Aorta (tissue), 5 donors: Measurements from ENCODE around the gene A2ML1. TPM values are rescaled to one million over a fixed set of nuclear protein-coding genes. Genes with fewer than 3 reads are reported as not detected.
"Not testable (repeated sequence)": the region's sequence is repeated elsewhere in the genome, so short reads cannot be mapped to it uniquely, and the experiment has no call there.

Source experiments
- ATAC-seq: fragments of 200-7000 bp; cut with Tn5 transposase; one replicate; pipeline ENCODE4 v1.9.1; 2022; ENCODE audit warnings: moderate library complexity; ENCODE audit not compliant: low FRiP score
- DNase-seq, 2 donors: peaks; one replicate each; pipeline ENCODE4 v3.0.0-alpha.2; 2020
- H3K27ac ChIP-seq, 2 donors: one replicate each; pipeline ENCODE4 v1.5.1; 2013; ENCODE audit warnings: low read length in 2 of 2, mild to moderate bottlenecking in 2 of 2, moderate library complexity in 2 of 2, control low read depth in 1 of 2, inconsistent platforms in 1 of 2, low read depth in 1 of 2
- H3K27me3 ChIP-seq, 2 donors: one replicate each; pipeline ENCODE4 v1.6.1; 2013; ENCODE audit warnings: control low read depth in 1 of 2, low read length in 1 of 2, mild to moderate bottlenecking in 1 of 2, moderate library complexity in 1 of 2; ENCODE audit not compliant: insufficient read depth in 2 of 2, control insufficient read depth in 1 of 2
- H3K36me3 ChIP-seq, 2 donors: one replicate each; pipeline ENCODE4 v1.6.1; 2013; ENCODE audit warnings: control low read depth in 1 of 2, low read length in 1 of 2, mild to moderate bottlenecking in 1 of 2; ENCODE audit not compliant: insufficient read depth in 2 of 2, control insufficient read depth in 1 of 2
- H3K4me1 ChIP-seq, 2 donors: one replicate each; pipeline ENCODE4 v1.6.1; 2013; ENCODE audit warnings: low read length in 2 of 2, control low read depth in 1 of 2, mild to moderate bottlenecking in 1 of 2, moderate library complexity in 1 of 2; ENCODE audit not compliant: insufficient read depth in 2 of 2, control insufficient read depth in 1 of 2
- H3K4me3 ChIP-seq, 2 donors: one replicate each; pipeline ENCODE4 v1.5.1; 2013; ENCODE audit warnings: low read length in 2 of 2, control low read depth in 1 of 2, mild to moderate bottlenecking in 1 of 2
- H3K9me3 ChIP-seq: one replicate; pipeline ENCODE4 v1.6.1; 2013; ENCODE audit warnings: mild to moderate bottlenecking, low read length; ENCODE audit not compliant: control insufficient read depth
- WGBS, 2 donors: extraction: QIAGEN DNeasy Blood & Tissue Kit; methylation state at CpG; one replicate each; pipeline ENCODE4 v1.1.7; 2013; 5-methylcytosine and 5-hydroxymethylcytosine counted together
- intact Hi-C, 2 donors: fragments of 100-400 bp; cut with DNase I; formaldehyde crosslinking; loops; one replicate each; pipeline versions ENCODE4 v1.14.2 to v1.15.0; 2022
- polyA plus RNA-seq, 2 donors: library from polyadenylated mRNA; stranded (reverse); fragments of 200-250 nt; gene quantifications; one replicate each; pipeline ENCODE4 v1.2.3, GENCODE V29; 2013
- total RNA-seq, 2 donors: library from RNA; stranded (reverse); fragmentation: NEBNext Ultra II Directional; extraction: Animal tissue kit (Norgen Biotek cat#: 25700); gene quantifications; one replicate each; pipeline ENCODE4 v1.2.1, GENCODE V29; 2021
- donor health status: healthy with polysubstance abuse.
- donor health status: Bipolar disorder and iron deficiency.
- donor health status: DM: no; HTN: no; CAD: no.
- donor health status: DM: no; HTN: no; CAD: no.
- donor health status: DM: yes; HTN: yes; CAD: no.

The A2ML1 gene
- total and polyA plus RNA-seq, 4 donors = 0.06 to 0.63 (median 0.21) TPM

DNA sequence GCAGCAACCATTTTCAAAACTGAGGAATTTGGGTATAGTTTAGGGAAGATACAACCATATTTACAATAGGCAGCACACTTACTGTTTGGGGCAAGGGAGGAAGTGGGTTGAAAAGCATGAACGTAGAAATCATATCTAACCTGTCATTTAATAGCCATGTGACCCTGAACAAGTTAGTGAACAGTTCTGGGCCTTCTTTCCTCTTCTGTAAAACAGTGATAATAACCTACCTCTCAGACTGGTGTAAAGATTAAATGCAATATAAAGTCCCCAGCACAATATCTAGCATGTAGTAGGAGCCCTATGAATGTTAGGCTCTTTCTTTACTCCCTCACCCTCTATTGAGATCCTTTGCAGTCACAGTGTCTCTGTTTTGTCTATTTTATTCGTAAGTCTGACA, 33.5 kb downstream of the A2ML1 start:
- Histone ChIP-seq H3K9me3 (peaks cover 2% of the 10 kb centered on the region), H3K4me1 (no peaks in the 10 kb centered on the region), H3K27me3 (no peaks in the 10 kb centered on the region), H3K27ac (no peak overlapping the region), H3K36me3 (no peaks in the 10 kb centered on the region), H3K4me3 (no peak overlapping the region)
- ATAC-seq (no peak), DNase-seq (no peak)
- intact Hi-C loops = no loop called here
- 45 to 46% methylated on average over 2 of the region's 2 CpGs for WGBS, 2 donors

DNA sequence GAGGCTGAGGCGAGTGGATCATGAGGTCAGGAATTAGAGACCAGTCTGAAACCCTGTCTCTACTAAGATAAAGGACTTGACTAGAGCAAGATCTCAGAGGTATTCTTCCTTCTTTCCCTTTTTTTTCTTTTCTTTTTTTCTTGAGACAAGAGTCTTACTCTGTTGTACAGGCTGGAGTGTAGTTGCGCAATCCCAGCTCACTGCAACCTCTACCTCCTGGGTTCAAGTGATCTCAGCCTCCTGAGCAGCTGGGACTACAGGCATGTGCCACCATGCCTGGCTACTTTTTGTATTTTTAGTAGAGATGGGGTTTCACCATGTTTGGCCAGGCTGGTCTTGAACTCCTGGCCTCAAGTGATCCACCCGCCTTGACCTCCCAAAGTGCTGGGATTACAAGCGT, 37.0 kb downstream of the A2ML1 start:
- ATAC-seq, H3K9me3 ChIP-seq, intact Hi-C loops, H3K4me1 ChIP-seq, H3K27me3 ChIP-seq, H3K27ac ChIP-seq, H3K4me3 ChIP-seq, DNase-seq, H3K36me3 ChIP-seq: not testable (repeated sequence)
- WGBS, 2 donors = 95% methylated on average over 4 of the region's 4 CpGs

DNA sequence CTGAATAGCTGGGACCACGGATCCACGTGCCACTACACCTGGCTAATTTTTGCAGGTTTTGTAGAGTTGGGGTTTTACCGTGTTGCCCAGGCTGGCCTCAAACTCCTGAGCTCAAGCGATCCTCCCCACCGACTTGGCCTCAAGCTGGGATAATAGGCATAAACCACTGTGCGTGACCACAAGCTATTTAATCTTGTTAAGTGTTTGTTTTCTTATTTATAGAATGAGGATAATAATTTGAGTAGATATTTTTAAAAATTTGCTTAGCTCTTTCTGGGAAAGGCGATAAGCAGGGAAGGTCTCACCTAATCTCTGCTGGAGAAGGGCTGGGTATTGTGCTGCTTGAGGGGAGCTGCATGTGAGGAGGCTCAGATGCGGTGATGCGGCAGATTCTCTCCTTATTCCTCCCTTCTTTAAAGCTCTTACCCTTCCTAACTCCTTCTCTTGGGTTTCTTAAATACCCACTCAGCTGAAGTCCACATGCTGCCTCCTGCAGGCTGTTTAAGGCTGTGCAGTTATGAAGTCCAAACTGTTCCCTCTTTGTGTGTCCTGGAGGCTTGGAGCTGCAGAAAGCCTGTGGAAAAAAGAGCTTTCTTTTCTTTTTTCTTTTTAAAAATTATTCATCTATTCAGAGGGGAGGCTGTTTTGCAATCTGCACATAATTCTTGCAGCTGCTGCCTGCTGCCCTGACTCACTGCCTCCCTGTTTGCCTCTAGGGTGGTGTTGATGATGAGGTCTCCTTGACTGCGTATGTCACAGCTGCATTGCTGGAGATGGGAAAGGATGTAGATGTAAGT, 37.9 kb downstream of the A2ML1 start:
- Histone ChIP-seq H3K9me3 (peaks cover 2% of the 10 kb centered on the region), H3K4me3 (no peak overlapping the region), H3K27ac (no peak overlapping the region), H3K4me1 (no peaks in the 10 kb centered on the region), H3K27me3 (no peaks in the 10 kb centered on the region), H3K36me3 (no peaks in the 10 kb centered on the region)
- intact Hi-C loops = no loop called here
- DNase-seq (peak in 1 of 2 donors; percentile 56), ATAC-seq (peak; percentile 85)
- 76% methylated on average over 10 of the region's 10 CpGs for WGBS, 2 donors

DNA sequence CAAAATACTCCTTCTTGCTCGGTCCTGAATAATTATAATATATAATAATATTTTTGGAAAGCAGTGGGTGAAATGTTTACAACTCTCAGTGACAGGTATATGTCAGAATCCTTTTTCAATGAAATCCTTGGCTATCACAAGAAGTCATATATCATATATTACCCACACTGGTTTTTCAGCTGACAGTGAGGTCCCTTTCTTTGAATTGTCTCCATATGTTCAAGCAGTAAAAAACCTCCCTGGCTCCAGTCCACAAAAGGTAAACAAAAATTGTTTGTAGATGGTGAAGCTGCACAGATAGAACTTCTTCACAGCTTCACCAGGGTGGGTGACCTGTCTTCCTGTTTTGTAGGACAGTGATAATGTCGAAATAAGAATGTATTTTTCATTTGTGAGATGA, 44.0 kb downstream of the A2ML1 start:
- no peak for DNase-seq
- intact Hi-C loops = no loop called here
- Histone ChIP-seq H3K27me3 (no peaks in the 10 kb centered on the region), H3K4me3 (no peak overlapping the region), H3K9me3 (no peaks in the 10 kb centered on the region), H3K27ac (no peak overlapping the region), H3K4me1 (no peaks in the 10 kb centered on the region), H3K36me3 (no peaks in the 10 kb centered on the region)
- WGBS, 2 donors = 68 to 72% methylated on average over 2 of the region's 2 CpGs
- no peak for ATAC-seq

DNA sequence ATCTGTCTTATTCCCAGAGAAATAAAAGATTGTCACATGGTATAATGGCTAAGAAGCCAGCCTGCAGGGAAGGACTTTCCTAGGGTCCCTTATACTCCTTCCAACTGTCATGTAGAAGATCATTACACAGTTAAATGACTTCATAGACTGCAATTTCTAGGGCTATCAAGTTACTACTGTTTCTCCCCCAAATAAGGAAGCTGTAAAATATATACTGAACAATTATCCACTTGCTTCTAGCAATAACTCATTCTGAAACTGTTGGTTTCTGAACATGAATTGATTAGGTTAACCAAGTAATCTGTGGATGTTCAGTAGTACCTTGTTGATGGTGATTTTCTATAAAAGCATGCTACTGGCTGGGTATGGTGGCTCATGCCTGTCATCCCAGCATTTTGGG, 44.6 kb downstream of the A2ML1 start:
- intact Hi-C loops = no loop called here
- no peaks in the 10 kb centered on the region for H3K4me1 ChIP-seq
- no peaks in the 10 kb centered on the region for H3K36me3 ChIP-seq
- ATAC-seq = no peak
- H3K9me3 ChIP-seq = no peaks in the 10 kb centered on the region
- DNase-seq = no peak
- no peaks in the 10 kb centered on the region for H3K27me3 ChIP-seq
- no peak overlapping the region for H3K4me3 ChIP-seq
- H3K27ac ChIP-seq = no peak overlapping the region

DNA sequence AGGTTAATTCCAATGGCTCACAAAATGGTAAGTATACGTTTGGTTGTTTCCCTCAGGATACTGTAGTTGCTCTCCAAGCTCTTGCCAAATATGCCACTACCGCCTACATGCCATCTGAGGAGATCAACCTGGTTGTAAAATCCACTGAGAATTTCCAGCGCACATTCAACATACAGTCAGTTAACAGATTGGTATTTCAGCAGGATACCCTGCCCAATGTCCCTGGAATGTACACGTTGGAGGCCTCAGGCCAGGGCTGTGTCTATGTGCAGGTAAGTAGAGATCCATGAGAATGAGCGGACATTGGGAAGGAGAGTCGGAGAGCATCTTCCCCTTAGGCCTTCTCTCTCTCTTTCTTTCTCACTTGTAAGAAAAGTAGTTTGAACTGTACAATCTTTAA, 45.4 kb downstream of the A2ML1 start:
- Histone ChIP-seq H3K4me1 (no peaks in the 10 kb centered on the region), H3K4me3 (no peak overlapping the region), H3K9me3 (no peaks in the 10 kb centered on the region), H3K36me3 (no peaks in the 10 kb centered on the region), H3K27me3 (no peaks in the 10 kb centered on the region), H3K27ac (no peak overlapping the region)
- ATAC-seq = no peak
- intact Hi-C loops = no loop called here
- DNase-seq = no peak
- whole genome bisulfite sequencing, 2 donors = 90 to 93% methylated on average over 6 of the region's 6 CpGs

DNA sequence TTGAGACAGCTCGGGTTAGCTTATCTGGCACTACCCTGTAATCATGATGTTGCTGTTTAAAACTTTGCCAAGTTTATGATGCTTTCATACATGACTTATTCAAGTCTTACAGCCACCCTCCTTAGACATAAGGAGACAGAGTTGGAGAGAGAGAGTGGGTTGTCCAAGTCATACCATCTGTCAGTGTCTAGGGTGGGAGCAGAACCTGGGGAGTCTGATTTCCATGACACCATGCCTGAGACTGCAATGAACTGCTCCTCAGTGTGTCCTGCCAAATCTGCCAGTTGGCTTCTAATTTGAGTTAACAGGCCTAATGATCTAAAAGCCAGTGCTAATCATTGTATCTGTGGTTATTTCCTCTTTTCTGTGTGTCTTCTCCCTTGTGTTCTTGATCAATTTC, 48.2 kb downstream of the A2ML1 start:
- no peaks in the 10 kb centered on the region for H3K36me3 ChIP-seq
- H3K4me3 ChIP-seq = no peak overlapping the region
- DNase-seq (no peak), ATAC-seq (no peak)
- 75 to 80% methylated on average over 1 of the region's 1 CpG for WGBS, 2 donors
- no peaks in the 10 kb centered on the region for H3K4me1 ChIP-seq
- H3K9me3 ChIP-seq = no peaks in the 10 kb centered on the region
- no peaks in the 10 kb centered on the region for H3K27me3 ChIP-seq
- intact Hi-C loops = no loop called here
- no peak overlapping the region for H3K27ac ChIP-seq

DNA sequence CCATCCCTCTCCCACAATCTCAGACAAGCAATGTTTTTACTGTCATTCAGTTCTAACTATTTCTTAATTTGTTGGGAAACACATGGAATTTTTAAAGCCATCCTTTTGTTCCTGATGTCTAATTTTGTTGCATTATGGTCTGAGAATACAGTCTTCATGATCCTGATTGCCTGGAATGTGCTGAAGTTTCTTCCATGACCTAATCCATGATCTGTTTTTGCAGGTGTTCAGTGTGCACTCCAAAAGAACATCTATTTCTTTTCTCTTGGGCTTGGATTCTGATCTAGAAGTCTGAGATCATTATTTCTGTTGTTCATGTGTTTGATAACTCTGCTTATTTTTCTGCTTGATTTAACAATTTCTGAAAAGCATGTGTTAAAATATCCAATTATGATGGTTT, 48.6 kb downstream of the A2ML1 start:
- no peaks in the 10 kb centered on the region for H3K27me3 ChIP-seq
- no peak for ATAC-seq
- no peaks in the 10 kb centered on the region for H3K36me3 ChIP-seq
- H3K27ac ChIP-seq = no peak overlapping the region
- no peaks in the 10 kb centered on the region for H3K9me3 ChIP-seq
- no peak for DNase-seq
- intact Hi-C loops = no loop called here
- no peaks in the 10 kb centered on the region for H3K4me1 ChIP-seq
- H3K4me3 ChIP-seq = no peak overlapping the region

DNA sequence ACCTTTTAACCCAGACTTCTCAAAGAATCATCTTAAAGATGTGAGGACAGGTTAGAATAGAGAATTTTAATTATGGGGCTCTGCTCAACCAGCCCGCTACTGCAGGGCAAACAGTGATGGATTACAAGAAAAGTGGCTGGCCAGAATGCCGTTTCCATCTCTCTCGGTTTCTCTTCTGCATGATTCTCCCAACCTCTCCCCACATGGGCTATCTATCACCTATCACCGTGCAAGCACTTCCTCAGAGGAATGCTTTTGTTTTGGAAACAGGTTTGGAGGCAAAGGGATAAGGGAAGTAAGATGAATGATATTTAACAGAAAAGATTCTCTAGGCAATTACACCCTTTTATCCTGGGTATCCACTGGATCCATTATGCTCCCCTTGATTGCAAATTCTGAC, 54.5 kb downstream of the A2ML1 start:
- WGBS, 2 donors = 28 to 36% methylated on average over 4 of the region's 4 CpGs
- DNase-seq (no peak), ATAC-seq (no peak)
- H3K4me1 ChIP-seq = no peaks in the 10 kb centered on the region
- H3K27me3 ChIP-seq = no peaks in the 10 kb centered on the region
- no peaks in the 10 kb centered on the region for H3K36me3 ChIP-seq
- no peak overlapping the region for H3K4me3 ChIP-seq
- no peak overlapping the region for H3K27ac ChIP-seq
- intact Hi-C loops = no loop called here
- H3K9me3 ChIP-seq = no peaks in the 10 kb centered on the region
